ENCODE measurements around the gene FAM76B. TPM values are rescaled to one million over a fixed set of nuclear protein-coding genes. Genes with fewer than 3 reads are reported as not detected.

FAM76B gene
- total RNA-seq, 2 experiments from 2014 or later, result 45.0 to 45.9 TPM

GRCh38 chr11:95764267-95764898 lies 25.2 kb downstream of the FAM76B start:
- POLR2A ChIA-PET, result no interaction called here
- H3K9me3 Mint-ChIP-seq, result no peaks in the 10 kb centered on the region
- intact Hi-C loops (cut with micrococcal nuclease), result loop anchor here (1.0 to 10.0 kb wide), 5 partner anchors 60 to 1140 kb away; partner anchors contain the start of gene SESN3
- H3K4me1 Mint-ChIP-seq (ENCODE audit: low read depth), result no peaks in the 10 kb centered on the region
- no peak overlapping the region for H3K27ac Mint-ChIP-seq
- H3K4me3 Mint-ChIP-seq, result no peak overlapping the region
- DNase-seq, result no peak
- CTCF ChIA-PET, result interaction anchor here (0.7 to 10.8 kb wide), 15 partner anchors 12 to 978 kb away, joined by 3 to 207 read pairs (median 4); partner anchors contain the start of gene FAM76B
- no peaks in the 10 kb centered on the region for H3K27me3 Mint-ChIP-seq
- H3K36me3 Mint-ChIP-seq, result peaks cover 2% of the 10 kb centered on the region

DNA sequence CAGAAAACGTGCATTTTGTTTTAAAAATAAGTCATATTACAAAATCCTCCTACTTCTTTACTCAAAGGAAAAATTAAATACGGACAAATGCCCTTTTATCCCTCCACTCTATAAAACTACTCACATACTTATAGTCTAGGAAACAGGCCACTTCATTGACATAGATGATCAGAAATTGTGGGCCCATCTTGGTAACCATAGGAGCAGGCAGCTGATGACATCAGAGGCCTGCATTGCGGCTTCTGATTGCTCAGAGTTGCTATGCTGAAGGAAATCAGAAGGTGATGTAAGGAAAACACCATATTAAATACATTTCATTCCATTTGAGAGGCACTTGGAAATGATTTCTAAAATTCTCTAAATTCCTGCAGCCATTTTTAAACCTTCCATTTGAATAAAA lies 27.0 kb downstream of the FAM76B start:
- H3K4me1 Mint-ChIP-seq (ENCODE audit: low read depth), result no peaks in the 10 kb centered on the region
- POLR2A ChIA-PET, result no interaction called here
- H3K36me3 Mint-ChIP-seq, result no peaks in the 10 kb centered on the region
- CTCF ChIA-PET, result interaction anchor here (1.0 to 10.8 kb wide), 5 partner anchors 47 to 611 kb away, joined by 3 to 207 read pairs (median 14); no protein-coding TSS in a partner anchor
- H3K27ac Mint-ChIP-seq, result no peak overlapping the region
- H3K9me3 Mint-ChIP-seq, result no peaks in the 10 kb centered on the region
- no peak overlapping the region for H3K4me3 Mint-ChIP-seq
- H3K27me3 Mint-ChIP-seq, result no peaks in the 10 kb centered on the region
- intact Hi-C loops (cut with micrococcal nuclease), result loop anchor here (5.0 to 10.0 kb wide), 2 partner anchors 530 to 1138 kb away; partner anchors contain the start of gene SESN3
- no peak for DNase-seq

DNA sequence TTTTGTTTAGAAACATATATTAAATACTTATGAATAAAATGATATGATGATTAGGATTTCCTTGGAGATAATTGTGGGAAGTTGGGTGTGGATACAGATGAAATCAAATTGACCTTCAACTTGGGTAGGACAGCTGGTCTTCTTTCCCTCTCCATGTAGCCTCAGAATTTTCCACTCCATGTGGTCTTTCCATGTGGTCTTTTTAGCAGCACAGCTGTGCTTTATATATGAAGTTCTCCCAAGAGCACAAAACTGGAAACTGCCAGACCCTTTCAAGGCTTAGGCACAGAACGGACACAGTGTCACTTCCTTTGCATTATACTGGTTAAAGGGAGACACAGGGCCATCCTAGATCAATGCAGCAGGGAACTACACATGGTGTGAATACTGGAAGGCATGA lies 28.6 kb downstream of the FAM76B start:
- Mint-ChIP-seq H3K27me3 (no peaks in the 10 kb centered on the region), H3K27ac (no peak overlapping the region), H3K4me1 (ENCODE audit: low read depth) (no peaks in the 10 kb centered on the region), H3K36me3 (no peaks in the 10 kb centered on the region), H3K4me3 (no peak overlapping the region), H3K9me3 (no peaks in the 10 kb centered on the region)
- intact Hi-C loops (cut with micrococcal nuclease), result loop anchor here (5.0 to 10.0 kb wide), 2 partner anchors 529 to 1136 kb away; partner anchors contain the start of gene SESN3
- ChIA-PET CTCF (interaction anchor here (0.6 to 10.8 kb wide), 6 partner anchors 56 to 779 kb away, joined by 3 to 207 read pairs (median 9); no protein-coding TSS in a partner anchor), POLR2A (no interaction called here)
- no peak for DNase-seq

DNA sequence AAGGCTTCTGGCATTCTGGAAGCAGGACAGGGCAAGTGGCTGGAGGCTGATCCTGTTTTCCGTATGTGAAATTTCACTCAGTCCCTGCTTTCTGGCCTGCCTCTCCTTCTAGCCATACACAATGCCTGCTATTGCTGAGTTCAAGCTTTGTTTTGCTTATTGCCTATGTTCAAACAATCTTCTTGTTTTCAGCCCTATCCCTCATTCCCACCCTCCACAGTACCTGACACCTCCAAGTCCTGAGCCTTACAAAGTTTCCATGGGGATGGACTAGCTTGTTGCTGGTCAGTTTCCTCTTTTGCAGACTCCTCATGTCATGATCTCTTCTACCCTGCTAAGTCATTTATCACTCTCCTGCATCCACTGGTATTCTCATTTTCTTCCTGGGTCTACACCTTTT lies 38.1 kb downstream of the FAM76B start:
- Mint-ChIP-seq H3K36me3 (no peaks in the 10 kb centered on the region), H3K4me1 (ENCODE audit: low read depth) (no peaks in the 10 kb centered on the region), H3K4me3 (no peak overlapping the region), H3K9me3 (no peaks in the 10 kb centered on the region), H3K27ac (no peak overlapping the region), H3K27me3 (no peaks in the 10 kb centered on the region)
- intact Hi-C loops (cut with micrococcal nuclease), result no loop called here
- DNase-seq, result no peak
- CTCF ChIA-PET, result interaction anchor here (1.1 kb wide), 1 partner anchor 599 kb away, joined by 4 read pairs; no protein-coding TSS in a partner anchor
- POLR2A ChIA-PET, result no interaction called here

- DNase-seq, result no peak
- Mint-ChIP-seq H3K4me1 (ENCODE audit: low read depth) (no peaks in the 10 kb centered on the region), H3K36me3 (no peaks in the 10 kb centered on the region), H3K27me3 (no peaks in the 10 kb centered on the region), H3K27ac (no peak overlapping the region), H3K9me3 (no peaks in the 10 kb centered on the region), H3K4me3 (no peak overlapping the region)
- POLR2A ChIA-PET, result no interaction called here
- CTCF ChIA-PET, result interaction anchor here (1.2 kb wide), 1 partner anchor 16 kb away, joined by 3 read pairs; no protein-coding TSS in a partner anchor
- intact Hi-C loops (cut with micrococcal nuclease), result no loop called here
These were observed 39.5 kb downstream of the FAM76B start for GRCh38 chr11:95750101-95750500.

DNA sequence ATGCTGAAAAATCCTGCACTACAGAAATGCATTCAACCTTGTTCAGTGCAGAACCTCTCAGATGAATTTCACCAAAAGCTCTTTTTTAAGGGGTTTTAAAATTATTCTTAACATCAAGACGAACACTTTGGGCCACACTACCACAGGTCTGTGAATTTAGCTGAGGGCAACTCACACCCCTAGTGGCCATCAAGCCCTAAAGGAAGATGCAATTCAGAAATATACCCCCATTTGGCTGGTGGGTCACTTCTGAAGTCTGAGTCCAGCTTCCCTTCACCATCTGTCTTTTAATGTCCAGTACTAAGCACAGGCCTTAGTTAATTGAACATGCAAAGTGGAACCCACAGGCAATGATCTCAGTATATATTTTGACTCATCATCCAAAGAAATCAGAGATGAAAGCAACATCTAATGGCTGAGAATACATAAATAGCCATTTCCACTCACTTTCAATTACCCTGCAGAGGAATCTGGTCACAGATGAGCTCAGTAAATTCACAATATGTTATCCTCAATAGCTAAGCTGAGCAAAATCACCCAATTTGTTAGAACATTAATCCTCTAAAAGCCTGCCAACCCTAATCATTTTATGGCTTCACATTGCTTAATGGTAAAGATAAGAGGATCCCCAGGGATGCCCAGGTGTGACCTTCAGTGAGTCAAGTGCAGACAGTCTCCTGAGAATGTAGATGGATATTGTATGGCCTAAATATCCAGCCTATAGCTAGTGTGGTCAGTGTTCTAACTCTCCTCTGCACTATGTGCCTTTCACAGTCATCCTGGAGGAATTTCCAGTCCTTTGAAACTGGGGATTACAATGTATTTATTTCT lies 50.3 kb downstream of the FAM76B start:
- no peaks in the 10 kb centered on the region for H3K9me3 Mint-ChIP-seq
- H3K4me3 Mint-ChIP-seq, result no peak overlapping the region
- POLR2A ChIA-PET, result no interaction called here

DNA sequence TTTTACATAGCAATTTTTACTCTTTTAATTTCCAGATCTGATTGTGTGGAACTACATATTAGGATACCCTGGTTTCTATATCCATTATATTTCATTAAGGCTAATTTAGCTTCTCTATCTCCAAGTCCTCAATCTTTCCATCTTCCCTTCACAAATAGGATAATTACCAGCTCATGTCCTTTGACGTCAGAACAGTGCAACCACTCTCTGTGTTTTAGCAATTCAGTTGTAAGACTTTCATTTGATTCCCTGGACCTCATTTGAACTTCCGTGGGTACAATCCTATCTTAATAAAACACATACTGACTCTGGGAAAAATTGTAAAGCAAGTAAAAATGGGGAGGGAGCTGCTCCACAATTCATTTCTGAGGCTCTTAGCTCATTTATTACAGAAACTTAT lies 52.8 kb downstream of the FAM76B start:
- H3K4me1 Mint-ChIP-seq (ENCODE audit: low read depth), result peaks cover 7% of the 10 kb centered on the region

More for the DNA sequence above, 50.3 kb downstream of the FAM76B start:
- intact Hi-C loops (cut with micrococcal nuclease), result no loop called here
- H3K36me3 Mint-ChIP-seq, result no peaks in the 10 kb centered on the region
- H3K27ac Mint-ChIP-seq, result no peak overlapping the region
- peaks cover 2% of the 10 kb centered on the region for H3K27me3 Mint-ChIP-seq
- DNase-seq, result no peak
- peaks cover 3% of the 10 kb centered on the region for H3K4me1 Mint-ChIP-seq (ENCODE audit: low read depth)
- CTCF ChIA-PET, result interaction anchor here (1.0 to 2.1 kb wide), 3 partner anchors 9 to 672 kb away, joined by 3 to 8 read pairs (median 3); partner anchors contain the start of gene SRSF8

GRCh38 chr11:95736355-95736754 lies 53.2 kb downstream of the FAM76B start:
- ChIA-PET CTCF (interaction anchor here (1.0 kb wide), 1 partner anchor 19 kb away, joined by 3 read pairs; no protein-coding TSS in a partner anchor), POLR2A (no interaction called here)
- H3K27me3 Mint-ChIP-seq, result peaks cover 2% of the 10 kb centered on the region
- H3K4me1 Mint-ChIP-seq (ENCODE audit: low read depth), result peaks cover 7% of the 10 kb centered on the region
- H3K27ac Mint-ChIP-seq, result no peak overlapping the region
- DNase-seq, result no peak
- H3K4me3 Mint-ChIP-seq, result no peak overlapping the region
- H3K9me3 Mint-ChIP-seq, result no peaks in the 10 kb centered on the region
- intact Hi-C loops (cut with micrococcal nuclease), result no loop called here
- no peaks in the 10 kb centered on the region for H3K36me3 Mint-ChIP-seq

More for the DNA sequence above, 52.8 kb downstream of the FAM76B start:
- Mint-ChIP-seq H3K27ac (no peak overlapping the region), H3K9me3 (no peaks in the 10 kb centered on the region), H3K27me3 (peaks cover 2% of the 10 kb centered on the region), H3K36me3 (no peaks in the 10 kb centered on the region), H3K4me3 (no peak overlapping the region)
- no peak for DNase-seq
- ChIA-PET POLR2A (no interaction called here), CTCF (interaction anchor here (1.3 kb wide), 1 partner anchor 39 kb away, joined by 3 read pairs; no protein-coding TSS in a partner anchor)
- intact Hi-C loops (cut with micrococcal nuclease), result no loop called here

DNA sequence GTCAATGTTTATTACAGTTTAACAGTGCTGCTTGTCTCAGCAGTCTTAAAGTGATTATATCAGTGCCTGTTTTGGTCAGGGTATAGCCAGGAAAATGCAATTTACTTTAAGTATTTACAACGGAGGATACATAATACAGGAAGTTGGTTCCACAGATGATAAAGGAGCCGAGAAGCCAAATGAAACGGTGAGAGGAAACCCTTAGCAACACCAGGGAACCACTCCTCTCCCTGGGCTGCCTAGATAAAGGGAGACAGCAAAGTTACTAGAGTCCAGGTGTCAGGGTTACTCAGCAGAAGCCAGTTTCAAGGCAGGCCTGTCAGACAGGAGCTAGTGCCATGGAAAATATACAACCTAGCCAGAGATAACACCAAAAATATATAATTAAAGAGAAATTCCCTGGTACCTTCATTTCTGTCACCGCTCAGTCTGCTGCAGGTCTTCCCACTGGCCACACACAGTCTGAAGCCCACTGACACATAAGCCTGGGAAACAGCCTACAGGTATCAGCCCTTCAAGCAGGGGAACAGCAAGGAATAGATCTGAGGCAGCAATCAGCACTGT lies 55.5 kb downstream of the FAM76B start:
- H3K4me1 Mint-ChIP-seq (ENCODE audit: low read depth), result peaks cover 7% of the 10 kb centered on the region
- no peaks in the 10 kb centered on the region for H3K9me3 Mint-ChIP-seq
- peaks cover 2% of the 10 kb centered on the region for H3K27me3 Mint-ChIP-seq
- no peak overlapping the region for H3K27ac Mint-ChIP-seq
- POLR2A ChIA-PET, result interaction anchor here (0.6 to 1.5 kb wide), 3 partner anchors 10 to 583 kb away, joined by 3 to 4 read pairs (median 4); no protein-coding TSS in a partner anchor
- intact Hi-C loops (cut with micrococcal nuclease), result no loop called here
- CTCF ChIA-PET, result interaction anchor here (1.1 kb wide), 1 partner anchor 579 kb away, joined by 3 read pairs; no protein-coding TSS in a partner anchor
- H3K4me3 Mint-ChIP-seq, result no peak overlapping the region
- DNase-seq, result no peak
- H3K36me3 Mint-ChIP-seq, result no peaks in the 10 kb centered on the region

GRCh38 chr11:95732930-95733602 lies 56.5 kb downstream of the FAM76B start:
- Mint-ChIP-seq H3K9me3 (no peaks in the 10 kb centered on the region), H3K4me3 (no peak overlapping the region), H3K27me3 (peaks cover 2% of the 10 kb centered on the region), H3K27ac (no peak overlapping the region), H3K4me1 (ENCODE audit: low read depth) (peaks cover 7% of the 10 kb centered on the region), H3K36me3 (no peaks in the 10 kb centered on the region)
- DNase-seq, result no peak
- intact Hi-C loops (cut with micrococcal nuclease), result no loop called here
- ChIA-PET POLR2A (interaction anchor here (0.6 to 1.5 kb wide), 2 partner anchors 11 to 46 kb away, joined by 4 read pairs; no protein-coding TSS in a partner anchor), CTCF (interaction anchor here (1.1 kb wide), 1 partner anchor 578 kb away, joined by 3 read pairs; no protein-coding TSS in a partner anchor)

- Mint-ChIP-seq H3K27me3 (peaks cover under 1% of the 10 kb centered on the region), H3K4me1 (ENCODE audit: low read depth) (peaks cover 6% of the 10 kb centered on the region), H3K4me3 (no peak overlapping the region), H3K36me3 (no peaks in the 10 kb centered on the region), H3K9me3 (no peaks in the 10 kb centered on the region), H3K27ac (no peak overlapping the region)
- ChIA-PET POLR2A (no interaction called here), CTCF (interaction anchor here (2.0 kb wide), 1 partner anchor 10 kb away, joined by 8 read pairs; no protein-coding TSS in a partner anchor)
- intact Hi-C loops (cut with micrococcal nuclease), result no loop called here
- no peak for DNase-seq
These were observed 60.1 kb downstream of the FAM76B start for GRCh38 chr11:95729462-95729861.

Data from activated CD4-positive, alpha-beta memory T cell treated with anti-CD3 and anti-CD28 coated beads for 36 hours (primary cell).